Stimulated activated CD8-positive, alpha-beta memory T cell treated with anti-CD3 and anti-CD28 coated beads, Interleukin-15, amount 100 ng/mL, for 4 hours (primary cell): Measurements from ENCODE around the gene NME7.
A peak's percentile ranks its signal among the peaks of the same experiment; 100 is the strongest.

Experiments used
- DNase-seq, 2 donors: peaks; one replicate each; pipeline ENCODE4 v3.0.0-alpha.2; 2020; ENCODE audit warnings: low read depth in 2 of 2

NME7 gene

GRCh38 chr1:169107603-169108208 is 259.9 kb downstream of the NME7 start:
- DNase-seq = no peak

- no peak for DNase-seq
Observed at GRCh38 chr1:169106921-169107602, 260.5 kb downstream of the NME7 start.

- peak; percentile 44 to 62 for DNase-seq
Observed at GRCh38 chr1:169106095-169106920, 261.3 kb downstream of the NME7 start, which contains the start of gene ATP1B1. TSS of gene ATP1B1 (plus strand) at chr1:169106690. CDS start at chr1:169106830, 140 bp downstream.

GRCh38 chr1:169105434-169106094 is 262.0 kb downstream of the NME7 start:
- no peak for DNase-seq

GRCh38 chr1:169105087-169105433 is 262.5 kb downstream of the NME7 start:
- no peak for DNase-seq

- no peak for DNase-seq
Observed at GRCh38 chr1:169103480-169103893, 264.1 kb downstream of the NME7 start.

- DNase-seq = no peak
Observed at GRCh38 chr1:169103002-169103401, 264.6 kb downstream of the NME7 start.

- no peak for DNase-seq
Observed at GRCh38 chr1:169102567-169102966, 265.0 kb downstream of the NME7 start.

- no peak for DNase-seq
Observed at GRCh38 chr1:169100651-169101088, 266.9 kb downstream of the NME7 start.

- no peak for DNase-seq
Observed at GRCh38 chr1:169100208-169100607, 267.4 kb downstream of the NME7 start.

GRCh38 chr1:169099561-169099960 is 268.0 kb downstream of the NME7 start:
- DNase-seq = no peak

- DNase-seq = no peak
Observed at GRCh38 chr1:169098380-169098779, 269.2 kb downstream of the NME7 start.

- no peak for DNase-seq
Observed at GRCh38 chr1:169094897-169095569, 272.6 kb downstream of the NME7 start.

GRCh38 chr1:169092399-169092798 is 275.2 kb downstream of the NME7 start:
- DNase-seq = no peak

- DNase-seq = no peak
Observed at GRCh38 chr1:169091480-169091941, 276.1 kb downstream of the NME7 start.

GRCh38 chr1:169090900-169091311 is 276.7 kb downstream of the NME7 start:
- DNase-seq = no peak

- no peak for DNase-seq
Observed at GRCh38 chr1:169090308-169090899, 277.2 kb downstream of the NME7 start.

GRCh38 chr1:169089776-169090175 is 277.8 kb downstream of the NME7 start:
- DNase-seq = no peak

GRCh38 chr1:169087876-169088275 is 279.7 kb downstream of the NME7 start:
- DNase-seq = no peak

GRCh38 chr1:169086603-169087455 is 280.8 kb downstream of the NME7 start:
- DNase-seq = no peak
